Measurements from ENCODE around the gene TLE7. TPM values are rescaled to one million over a fixed set of nuclear protein-coding genes. Genes with fewer than 3 reads are reported as not detected.

Gene TLE7
- total and polyA plus RNA-seq, 2 of the 8 experiments (the other 6 are each of a cell fraction or from before 2014, with no cell fraction given): 0.03 TPM; not detected in 1

- TF ChIP-seq CHD7 (IDR thresholded peaks at IDR 0.05; ENCODE audit: insufficient replicate concordance, low read length) (no peak), BRCA1 (IDR thresholded peaks at IDR 0.05; ENCODE audit: low read depth, low read length) (no peak), SIRT6 (IDR thresholded peaks at IDR 0.05; ENCODE audit: low read length) (no peak), RBBP5 (IDR thresholded peaks at IDR 0.05; ENCODE audit: borderline replicate concordance, low read depth, low read length) (peak; percentile 86), YY1 (IDR thresholded peaks at IDR 0.05; ENCODE audit: low read depth, low read length) (no peak), CBX5 (IDR thresholded peaks at IDR 0.05; ENCODE audit: low read depth, low read length) (no peak), TAF7 (optimal IDR thresholded peaks at IDR 0.05; ENCODE audit: borderline replicate concordance, low read depth, low read length) (peak; percentile 63), FOSL1 (IDR thresholded peaks at IDR 0.05; ENCODE audit: insufficient read depth, low read depth, low read length) (no peak), SAP30 (IDR thresholded peaks at IDR 0.05; ENCODE audit: insufficient read depth, insufficient replicate concordance, low read length) (peak; percentile 82)
Measured at GRCh38 chr16:71461686-71462648, 20.1 kb upstream of the TLE7 start, which contains the start of gene ZNF23 (continued).
